Trophoblast cell (in vitro differentiated cells and primary cell): ENCODE results near the gene HLCS.

Experiments
- DNase-seq, 2 donors: peaks; one replicate each; pipeline ENCODE4 v3.0.0-alpha.2; 2016
- H2AFZ ChIP-seq: 2 replicates; pipeline ENCODE4 v1.6.1; 2013; ENCODE audit warnings: low read length, moderate library complexity, mild to moderate bottlenecking; ENCODE audit not compliant: insufficient read depth, poor library complexity
- H2AK5ac ChIP-seq: 2 replicates; pipeline ENCODE4 v1.6.1; 2013; ENCODE audit warnings: mild to moderate bottlenecking, low read length
- H2BK120ac ChIP-seq: 2 replicates; pipeline ENCODE4 v1.6.1; 2013; ENCODE audit warnings: low read length, mild to moderate bottlenecking, moderate library complexity; ENCODE audit not compliant: insufficient read depth, poor library complexity
- H2BK12ac ChIP-seq: 2 replicates; pipeline ENCODE4 v1.6.1; 2013; ENCODE audit warnings: mild to moderate bottlenecking, low read length, moderate library complexity
- H2BK5ac ChIP-seq: 2 replicates; pipeline ENCODE4 v1.6.1; 2013; ENCODE audit warnings: low read length, low read depth, moderate library complexity, mild to moderate bottlenecking; ENCODE audit not compliant: poor library complexity
- H3K14ac ChIP-seq: 2 replicates; pipeline ENCODE4 v1.6.1; 2013; ENCODE audit warnings: mild to moderate bottlenecking, low read length
- H3K18ac ChIP-seq: 2 replicates; pipeline ENCODE4 v1.6.1; 2013; ENCODE audit warnings: mild to moderate bottlenecking, low read length
- H3K23ac ChIP-seq: 2 replicates; pipeline ENCODE4 v1.6.1; 2013; ENCODE audit warnings: low read length
- H3K27ac ChIP-seq: 2 replicates; pipeline ENCODE4 v1.5.1; 2013; ENCODE audit warnings: low read depth, mild to moderate bottlenecking, inconsistent platforms, low read length, moderate library complexity
- H3K27me3 ChIP-seq: 2 replicates; pipeline ENCODE4 v1.6.1; 2013; ENCODE audit warnings: inconsistent platforms, mild to moderate bottlenecking, low read length, moderate library complexity; ENCODE audit not compliant: insufficient read depth
- H3K36me3 ChIP-seq, 2 experiments: 1 replicate in 1 of 2; 2 replicates in 1 of 2; pipeline ENCODE4 v1.6.1; 2013; ENCODE audit warnings: low read length in 2 of 2, mild to moderate bottlenecking in 2 of 2, moderate library complexity in 1 of 2; ENCODE audit not compliant: insufficient read depth in 2 of 2, control insufficient read depth in 1 of 2
- H3K4ac ChIP-seq: 2 replicates; pipeline ENCODE4 v1.6.1; 2013; ENCODE audit warnings: low read depth, mild to moderate bottlenecking, low read length, moderate library complexity
- H3K4me1 ChIP-seq, 2 experiments: 1 replicate in 1 of 2; 2 replicates in 1 of 2; pipeline ENCODE4 v1.6.1; 2013; ENCODE audit warnings: low read length in 2 of 2, mild to moderate bottlenecking in 2 of 2, moderate library complexity in 1 of 2; ENCODE audit not compliant: insufficient read depth in 2 of 2, control insufficient read depth in 1 of 2
- H3K4me2 ChIP-seq: 2 replicates; pipeline ENCODE4 v1.6.1; 2013; ENCODE audit warnings: inconsistent platforms, mild to moderate bottlenecking, low read length, moderate library complexity
- H3K4me3 ChIP-seq: 2 replicates; pipeline ENCODE4 v1.5.1; 2013; ENCODE audit warnings: mild to moderate bottlenecking, low read depth, low read length, inconsistent platforms
- H3K79me1 ChIP-seq: one replicate; pipeline ENCODE4 v1.6.1; 2013; ENCODE audit warnings: low read length
- H3K79me2 ChIP-seq: 2 replicates; pipeline ENCODE4 v1.6.1; 2013; ENCODE audit warnings: low read length, mild to moderate bottlenecking; ENCODE audit not compliant: control insufficient read depth, insufficient read depth, poor library complexity
- H3K9ac ChIP-seq: 2 replicates; pipeline ENCODE4 v1.6.1; 2013; ENCODE audit warnings: mild to moderate bottlenecking, low read length
- H3K9me3 ChIP-seq: 2 replicates; pipeline ENCODE4 v1.6.1; 2013; ENCODE audit warnings: low read depth, mild to moderate bottlenecking, control low read depth, inconsistent platforms, low read length; ENCODE audit not compliant: insufficient read depth
- H4K12ac ChIP-seq: 2 replicates; pipeline ENCODE4 v1.6.1; 2013; ENCODE audit warnings: low read depth, mild to moderate bottlenecking, low read length, moderate library complexity
- H4K8ac ChIP-seq: 2 replicates; pipeline ENCODE4 v1.6.1; 2013; ENCODE audit warnings: low read depth, mild to moderate bottlenecking, low read length, moderate library complexity
- H4K91ac ChIP-seq: one replicate; pipeline ENCODE4 v1.6.1; 2013; ENCODE audit warnings: low read depth, mild to moderate bottlenecking, low read length, moderate library complexity
- WGBS: extraction: QIAGEN DNeasy Blood & Tissue Kit; methylation state at CpG from one replicate; pipeline ENCODE4 v1.1.7; 2013; ENCODE audit warnings: missing lambda C conversion rate; ENCODE audit not compliant: insufficient read length, insufficient coverage; ENCODE audit errors: extremely low coverage; 5-methylcytosine and 5-hydroxymethylcytosine counted together

The HLCS gene

DNA sequence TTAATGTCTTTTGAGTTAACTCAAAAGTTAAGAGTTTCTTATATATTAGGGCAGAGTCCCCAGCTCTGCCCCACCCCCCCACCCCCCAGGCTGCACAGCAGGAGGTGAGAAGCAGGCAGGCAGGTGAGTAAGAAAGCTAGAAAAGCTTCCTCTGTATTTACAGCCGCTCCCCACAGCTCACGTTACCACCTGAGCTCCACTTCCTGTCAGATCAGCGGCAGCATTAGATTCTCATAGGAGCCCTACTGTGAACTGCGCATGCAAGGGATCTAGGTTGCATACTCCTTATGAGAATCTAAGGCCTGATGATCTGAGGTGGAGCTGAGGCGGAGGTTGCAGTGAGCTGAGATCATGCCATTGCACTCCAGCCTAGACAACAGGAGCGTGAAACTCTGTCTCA lies 185.6 kb downstream of the HLCS start:
- peaks cover 1% of the 10 kb centered on the region for H3K9me3 ChIP-seq
- WGBS: no CpG with 5 or more reads among the region's 6 CpGs
- H3K27me3 ChIP-seq: no peaks in the 10 kb centered on the region
- H3K79me2 ChIP-seq: no peaks in the 10 kb centered on the region
- no peak overlapping the region for H4K91ac ChIP-seq
- H3K4me3 ChIP-seq: no peak overlapping the region
- H2BK12ac ChIP-seq: no peak overlapping the region
- no peak overlapping the region for H3K14ac ChIP-seq
- no peak overlapping the region for H4K12ac ChIP-seq
- DNase-seq: no peak
- H3K79me1 ChIP-seq: no peaks in the 10 kb centered on the region
- no peak overlapping the region for H3K23ac ChIP-seq
- H2BK5ac ChIP-seq: no peak overlapping the region
- no peak overlapping the region for H2BK120ac ChIP-seq
- H2AK5ac ChIP-seq: no peak overlapping the region
- H3K36me3 ChIP-seq: no peaks in the 10 kb centered on the region
- no peak overlapping the region for H3K9ac ChIP-seq
- H3K27ac ChIP-seq: no peak overlapping the region
- H3K18ac ChIP-seq: no peak overlapping the region
- peaks cover 5 to 6% of the 10 kb centered on the region in 2 experiments for H3K4me1 ChIP-seq
- H3K4me2 ChIP-seq: no peak overlapping the region
- no peak overlapping the region for H3K4ac ChIP-seq
- H4K8ac ChIP-seq: no peak overlapping the region
- no peak overlapping the region for H2AFZ ChIP-seq

DNA sequence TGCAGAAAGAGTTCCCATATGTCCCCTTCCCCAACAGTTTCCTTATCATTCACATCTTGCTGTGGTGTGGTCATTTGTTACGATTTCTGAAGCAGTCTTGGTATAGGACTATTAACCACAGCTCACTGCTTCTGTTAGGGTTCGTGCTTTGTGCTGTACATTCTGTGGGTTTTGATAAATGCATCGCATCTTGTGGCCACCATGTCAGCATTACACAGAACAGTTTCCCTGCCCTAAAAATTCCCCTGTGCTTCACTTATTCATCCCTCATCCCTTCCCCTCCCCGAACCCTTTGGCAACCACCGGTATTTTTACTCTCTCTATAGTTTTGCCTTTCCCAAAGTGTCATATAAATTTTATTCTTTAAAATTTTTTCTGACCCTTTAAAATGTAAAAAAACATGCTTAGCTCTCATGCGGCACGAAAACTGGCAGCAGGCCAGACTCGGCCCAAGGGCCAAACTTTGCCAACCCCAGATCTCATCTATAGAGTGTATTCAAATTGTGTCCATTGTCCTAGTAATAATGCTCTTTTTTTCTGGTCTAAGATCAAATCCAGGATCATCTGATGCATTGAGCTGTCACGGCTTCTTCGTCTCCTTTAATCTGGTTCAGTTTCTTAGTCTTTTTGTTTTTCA lies 189.4 kb downstream of the HLCS start:
- Histone ChIP-seq H2BK120ac (no peak overlapping the region), H3K9ac (no peak overlapping the region), H3K9me3 (peaks cover 1% of the 10 kb centered on the region), H3K4me2 (no peak overlapping the region), H2AK5ac (no peak overlapping the region), H3K18ac (no peak overlapping the region), H4K12ac (no peak overlapping the region), H2AFZ (no peak overlapping the region), H3K4ac (no peak overlapping the region), H4K8ac (no peak overlapping the region), H3K79me1 (no peaks in the 10 kb centered on the region), H3K14ac (no peak overlapping the region), H3K79me2 (no peaks in the 10 kb centered on the region), H3K27ac (no peak overlapping the region), H2BK12ac (no peak overlapping the region), H2BK5ac (no peak overlapping the region), H3K27me3 (no peaks in the 10 kb centered on the region), H3K4me3 (no peak overlapping the region), H4K91ac (no peak overlapping the region), H3K23ac (no peak overlapping the region), H3K4me1 (no peaks in the 10 kb centered on the region), H3K36me3 (no peaks in the 10 kb centered on the region)
- no CpG with 5 or more reads among the region's 10 CpGs for WGBS
- DNase-seq: no peak

DNA sequence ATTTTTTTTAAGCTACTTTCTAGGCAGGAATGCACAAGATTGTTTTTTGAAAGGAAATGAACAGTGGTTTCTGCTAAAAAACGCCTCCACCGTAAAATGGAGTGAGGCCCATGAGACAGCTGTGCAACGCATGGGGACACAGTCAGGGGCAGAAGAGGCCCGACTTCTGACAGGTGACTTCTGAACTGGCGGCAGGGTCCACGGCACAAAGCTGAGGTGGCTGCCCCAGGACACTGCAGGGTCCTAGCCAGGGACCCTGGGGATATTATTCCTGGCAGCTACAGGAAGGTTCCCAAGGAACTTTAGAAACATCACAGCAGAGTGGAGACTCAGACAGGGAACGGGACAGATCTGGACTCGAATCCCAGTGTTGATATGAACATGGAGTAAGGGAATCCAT lies 192.5 kb downstream of the HLCS start:
- H2BK120ac ChIP-seq: no peak overlapping the region
- H2BK5ac ChIP-seq: no peak overlapping the region
- no peak overlapping the region for H4K91ac ChIP-seq
- DNase-seq: no peak
- no peaks in the 10 kb centered on the region for H3K9me3 ChIP-seq
- H2BK12ac ChIP-seq: no peak overlapping the region
- no peaks in the 10 kb centered on the region for H3K27me3 ChIP-seq
- H4K8ac ChIP-seq: no peak overlapping the region
- H3K79me1 ChIP-seq: no peaks in the 10 kb centered on the region
- H3K36me3 ChIP-seq: no peaks in the 10 kb centered on the region
- H3K4ac ChIP-seq: no peak overlapping the region
- no peak overlapping the region for H3K18ac ChIP-seq
- no peak overlapping the region for H2AK5ac ChIP-seq
- H4K12ac ChIP-seq: no peak overlapping the region
- WGBS: no CpG with 5 or more reads among the region's 8 CpGs
- H3K4me2 ChIP-seq: no peak overlapping the region
- H2AFZ ChIP-seq: no peak overlapping the region
- H3K14ac ChIP-seq: no peak overlapping the region
- H3K23ac ChIP-seq: no peak overlapping the region
- H3K27ac ChIP-seq: no peak overlapping the region
- H3K4me1 ChIP-seq: no peaks in the 10 kb centered on the region
- no peak overlapping the region for H3K4me3 ChIP-seq
- H3K79me2 ChIP-seq: no peaks in the 10 kb centered on the region
- no peak overlapping the region for H3K9ac ChIP-seq

DNA sequence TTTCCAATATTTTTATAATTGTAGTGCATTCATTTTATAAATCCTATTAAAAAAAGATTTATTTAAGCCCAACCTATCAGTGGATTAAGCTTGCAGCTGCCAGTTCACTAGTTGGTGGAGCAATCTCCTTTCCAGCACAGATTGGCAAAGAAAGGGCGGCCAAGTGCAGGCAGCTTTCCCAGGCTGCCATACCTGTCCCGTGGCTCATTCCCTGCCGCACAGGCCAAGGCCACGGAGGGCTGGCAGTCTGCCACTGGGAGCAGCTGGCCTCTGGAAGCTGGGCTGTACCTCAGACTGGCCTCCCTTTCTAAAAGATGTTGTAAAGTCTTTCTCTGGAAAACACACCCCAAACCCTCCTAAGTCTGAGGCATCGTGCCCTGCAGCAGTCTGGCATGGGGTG lies 193.4 kb downstream of the HLCS start:
- Histone ChIP-seq H4K12ac (no peak overlapping the region), H3K4me2 (no peak overlapping the region), H3K4ac (no peak overlapping the region), H3K79me1 (no peaks in the 10 kb centered on the region), H2AFZ (no peak overlapping the region), H3K79me2 (no peaks in the 10 kb centered on the region), H3K9me3 (no peaks in the 10 kb centered on the region), H4K91ac (no peak overlapping the region), H3K36me3 (no peaks in the 10 kb centered on the region), H3K4me1 (no peaks in the 10 kb centered on the region), H3K4me3 (no peak overlapping the region), H2BK120ac (no peak overlapping the region), H2AK5ac (no peak overlapping the region), H3K23ac (no peak overlapping the region), H4K8ac (no peak overlapping the region), H3K9ac (peak overlapping the region; percentile 72), H2BK12ac (no peak overlapping the region), H3K27ac (no peak overlapping the region), H3K27me3 (no peaks in the 10 kb centered on the region), H3K14ac (no peak overlapping the region), H3K18ac (no peak overlapping the region), H2BK5ac (no peak overlapping the region)
- DNase-seq: no peak
- WGBS: no CpG with 5 or more reads among the region's 5 CpGs
